GM18526 (cell line): Measurements from ENCODE around the gene KRT38.

Experiments used
- POLR2A ChIP-seq: IDR thresholded peaks from 3 replicates; pipeline ENCODE4 v1.6.1; 2011; ENCODE audit not compliant: insufficient read length; ENCODE audit errors: extremely low read depth

The KRT38 gene

DNA sequence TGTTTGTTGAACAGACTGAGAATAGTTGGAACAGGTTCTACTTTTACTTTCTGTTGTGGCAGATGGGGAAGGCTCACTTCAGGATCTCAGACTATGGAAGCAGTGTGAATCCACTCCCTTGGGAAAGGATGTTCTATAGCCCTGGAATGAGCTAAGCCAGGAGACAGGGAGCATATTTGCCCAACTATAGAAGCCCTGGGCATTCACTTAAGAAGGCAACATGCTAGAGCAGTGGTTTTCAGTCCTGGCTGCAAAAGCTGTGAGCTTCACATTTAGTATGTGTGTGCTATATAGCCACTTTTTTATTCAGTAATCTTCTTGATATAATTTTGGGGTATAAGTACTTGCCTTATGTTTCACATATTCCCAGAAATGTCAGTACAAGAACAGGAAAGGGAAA, 27.6 kb upstream of the KRT38 start:
- no peak for TF ChIP-seq POLR2A

DNA sequence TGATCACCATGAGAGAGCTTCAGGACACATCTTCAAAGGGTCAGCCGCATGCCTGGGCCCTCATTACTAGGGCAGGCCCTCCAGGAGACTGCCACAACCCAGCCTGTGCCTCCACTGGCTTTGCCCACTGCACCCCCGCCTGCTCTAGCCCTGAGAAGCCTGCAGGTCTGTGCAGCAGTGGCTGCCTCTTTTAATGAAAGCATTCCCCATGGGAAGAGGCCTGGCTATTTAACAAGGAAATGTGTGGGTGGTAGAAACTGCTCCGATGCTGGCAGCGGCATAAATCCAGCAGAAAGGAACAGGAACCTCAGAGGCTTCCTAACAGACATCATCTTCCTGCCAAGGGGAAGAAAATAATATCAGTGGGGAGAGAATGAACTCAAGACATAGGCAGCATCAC, 26.8 kb upstream of the KRT38 start:
- no peak for TF ChIP-seq POLR2A

DNA sequence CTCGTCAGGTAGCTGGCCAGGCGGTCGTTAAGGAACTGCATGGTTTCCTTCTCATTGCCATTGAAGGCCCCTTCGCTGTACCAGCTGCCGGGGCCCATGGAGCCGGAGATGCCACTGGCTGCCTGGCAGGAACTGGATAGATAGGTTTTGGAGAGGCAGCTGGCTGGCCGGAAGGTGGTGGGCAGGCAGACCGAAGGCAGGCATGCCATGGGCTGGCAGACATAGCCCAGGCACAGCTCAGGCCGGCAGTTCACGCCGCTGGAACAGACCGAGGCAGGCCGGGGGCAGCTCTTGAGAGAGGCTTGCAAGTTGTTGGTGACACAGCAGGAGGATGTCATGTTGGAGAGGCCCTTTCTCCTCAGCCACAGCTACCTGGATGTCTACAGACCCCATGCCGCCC, 26.2 kb upstream of the KRT38 start, which contains the start of gene KRT32:
KRT32 (minus strand) TSS at position 399 of the 400 bp plus-strand sequence; CDS start at position 338, 61 bp downstream.
- TF ChIP-seq POLR2A = no peak

DNA sequence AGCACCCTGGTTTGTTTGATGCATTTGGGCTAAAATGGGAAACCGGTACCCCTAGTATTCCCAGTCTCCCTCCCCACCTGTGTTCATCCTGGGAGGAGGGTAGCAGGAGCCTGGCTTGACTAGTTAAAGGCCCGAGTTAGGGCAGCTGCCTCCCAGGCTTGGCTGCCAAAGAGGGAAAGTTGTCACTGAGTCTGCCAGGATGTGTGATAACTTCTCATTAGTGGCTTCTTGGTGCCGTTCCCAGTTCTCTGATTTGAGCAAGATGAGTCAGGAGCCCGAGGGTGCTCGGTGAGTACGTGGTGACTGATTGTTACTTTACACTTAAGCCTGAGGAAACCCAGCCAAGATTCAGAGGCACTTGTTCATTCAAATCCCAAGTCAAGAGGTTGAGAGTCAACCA, 23.9 kb upstream of the KRT38 start:
- no peak for TF ChIP-seq POLR2A

DNA sequence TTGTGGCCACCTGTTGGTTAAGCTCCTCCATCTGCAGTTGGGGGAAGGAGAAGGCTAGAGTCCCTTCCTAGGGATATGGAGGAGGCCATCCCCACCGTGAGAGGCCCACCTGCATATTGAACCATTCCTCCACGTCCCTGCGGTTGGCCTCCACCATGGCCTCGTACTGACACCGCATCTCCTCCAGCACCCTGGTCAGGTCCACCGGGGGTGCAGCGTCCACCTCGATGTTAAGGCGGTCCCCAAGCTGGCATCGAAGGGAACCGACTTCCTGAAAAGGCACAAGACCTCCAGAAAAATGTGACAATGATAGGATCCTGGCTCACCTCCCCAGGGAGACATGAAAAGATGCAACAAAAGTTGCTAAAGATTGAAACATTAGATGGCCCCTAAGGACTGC, 23.4 kb upstream of the KRT38 start:
- no peak for TF ChIP-seq POLR2A

DNA sequence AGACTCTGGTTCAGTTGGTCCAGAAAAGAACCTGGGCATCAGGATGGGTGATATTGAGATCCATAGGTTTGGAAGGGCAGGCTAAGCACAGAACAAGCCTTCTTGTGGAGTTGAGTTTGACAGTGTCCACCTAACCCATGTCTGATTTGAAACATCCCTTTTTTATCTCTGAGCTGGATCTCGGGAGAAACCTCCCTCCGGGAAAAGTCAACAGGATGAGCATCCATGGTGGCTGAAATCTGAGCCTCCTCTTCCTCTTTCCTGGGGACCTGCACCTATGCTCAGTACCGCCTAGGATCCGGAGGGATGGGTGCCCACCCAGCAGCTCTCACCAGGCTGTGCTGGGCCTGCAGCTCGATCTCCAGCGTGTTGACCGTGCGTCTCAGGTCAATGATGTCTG, 23.0 kb upstream of the KRT38 start:
- TF ChIP-seq POLR2A = no peak

DNA sequence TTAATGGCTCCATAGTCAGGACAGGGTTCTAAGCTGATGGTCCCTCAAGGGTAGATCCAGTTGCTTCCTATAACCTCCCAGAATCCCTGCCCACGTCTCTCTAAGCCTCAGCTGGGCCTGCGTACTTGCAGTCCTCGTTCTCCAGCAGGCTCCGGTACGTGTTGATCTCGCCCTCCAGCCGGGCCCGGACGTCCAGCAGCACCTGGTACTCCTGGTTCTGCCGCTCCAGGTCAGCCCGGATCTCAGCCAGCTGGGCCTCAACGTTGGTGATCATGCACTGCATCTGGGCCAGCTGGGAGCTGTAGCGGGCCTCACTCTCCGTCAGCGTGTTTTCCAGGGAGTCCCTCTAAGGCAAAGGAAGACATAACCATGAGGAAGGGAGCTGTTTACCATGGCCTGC, 21.9 kb upstream of the KRT38 start:
- no peak for TF ChIP-seq POLR2A

DNA sequence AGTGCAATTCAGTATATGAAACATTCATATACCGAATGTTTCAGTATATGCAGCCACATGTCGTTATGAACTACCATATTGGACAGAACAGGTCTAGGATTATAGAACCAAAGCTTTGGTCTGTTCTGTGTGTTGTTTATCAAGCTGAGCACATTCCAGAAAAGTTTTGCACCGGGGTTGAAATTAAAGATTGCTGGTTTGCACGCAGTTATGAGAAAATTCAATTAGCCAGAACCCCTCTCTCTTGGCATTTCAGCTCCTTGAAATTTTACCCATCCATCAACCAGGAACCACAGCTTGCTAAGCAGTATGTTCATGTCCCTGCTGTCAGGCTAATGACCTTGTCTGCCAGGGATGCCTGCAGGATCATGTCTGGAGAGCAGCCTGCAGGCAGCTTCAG, 16.9 kb upstream of the KRT38 start:
- TF ChIP-seq POLR2A = no peak

DNA sequence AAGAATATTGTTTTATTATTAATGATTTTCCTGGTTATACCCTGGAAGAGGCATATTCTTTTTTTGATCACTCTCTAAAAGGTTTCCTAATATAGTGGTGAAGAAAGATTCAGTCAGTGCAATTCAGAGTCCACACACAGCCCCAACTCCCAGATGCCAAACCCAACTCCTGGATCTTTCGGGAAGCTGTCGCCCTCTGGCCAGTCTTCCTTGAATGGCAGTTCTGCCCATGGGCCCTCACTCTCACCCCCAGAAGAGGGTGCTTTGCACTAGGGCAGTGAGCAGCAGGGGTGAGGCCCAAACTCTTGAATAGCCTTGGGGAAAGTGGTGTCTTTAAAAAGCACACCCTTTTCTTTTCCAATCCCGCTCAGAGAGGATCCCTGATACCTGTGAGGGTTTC, 15.4 kb upstream of the KRT38 start:
- no peak for TF ChIP-seq POLR2A

DNA sequence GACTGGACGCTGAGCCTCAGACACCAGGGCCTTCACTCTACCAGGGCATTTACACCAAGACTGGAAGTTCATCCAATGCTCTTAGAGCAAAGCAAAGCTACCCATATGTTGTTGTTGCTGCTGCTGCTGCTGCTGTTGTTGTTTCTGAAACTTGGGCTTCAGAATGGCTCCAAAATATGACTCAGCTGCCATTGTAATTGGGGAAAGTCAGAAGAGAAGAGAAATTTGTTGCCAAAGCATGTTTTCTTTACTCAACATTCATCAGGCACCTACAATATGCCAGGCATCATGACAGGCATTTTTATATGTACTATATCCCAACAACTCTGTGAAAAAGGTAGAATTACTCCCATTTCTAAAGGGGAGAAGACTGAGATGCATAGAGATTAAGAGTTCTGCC, 14.5 kb upstream of the KRT38 start:
- no peak for TF ChIP-seq POLR2A

DNA sequence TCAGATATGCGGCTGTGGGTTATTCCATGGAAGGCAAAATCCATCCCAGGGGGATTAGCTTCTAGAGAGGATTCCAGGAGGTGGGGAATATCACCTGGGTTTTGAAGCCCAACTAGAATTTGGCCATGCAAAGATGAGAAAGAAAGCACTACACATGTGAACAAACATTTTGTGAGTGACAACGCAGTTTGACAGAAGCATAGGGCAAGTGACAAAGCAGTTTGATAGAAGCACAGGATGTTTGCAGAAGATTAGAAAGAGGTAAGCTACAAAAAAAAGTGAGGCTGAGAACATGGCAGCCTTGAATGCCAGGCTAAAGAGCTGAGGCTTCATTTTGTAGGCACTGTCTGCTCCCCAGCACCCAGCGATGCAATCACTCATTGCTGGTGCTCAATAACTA, 12.3 kb upstream of the KRT38 start:
- no peak for TF ChIP-seq POLR2A

DNA sequence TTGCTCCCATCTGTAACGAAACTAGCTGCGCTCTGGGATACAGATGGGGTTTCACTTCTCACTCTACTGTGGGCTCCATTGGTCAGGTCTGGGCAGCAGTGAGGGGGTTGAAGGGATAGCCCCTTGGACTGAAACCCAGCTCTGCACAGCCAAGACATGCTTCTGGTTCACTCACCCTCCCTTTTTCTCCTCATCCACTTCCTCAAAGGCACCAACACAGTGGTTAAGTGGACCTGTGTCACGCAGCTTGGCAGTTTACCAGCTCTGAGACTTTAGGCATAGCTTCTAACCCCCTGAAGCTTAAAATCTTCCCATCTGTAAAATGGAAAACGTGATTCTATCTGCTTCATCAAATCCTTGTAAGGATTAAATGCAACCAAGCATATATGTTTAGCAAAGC, 11.5 kb upstream of the KRT38 start:
- TF ChIP-seq POLR2A = no peak

DNA sequence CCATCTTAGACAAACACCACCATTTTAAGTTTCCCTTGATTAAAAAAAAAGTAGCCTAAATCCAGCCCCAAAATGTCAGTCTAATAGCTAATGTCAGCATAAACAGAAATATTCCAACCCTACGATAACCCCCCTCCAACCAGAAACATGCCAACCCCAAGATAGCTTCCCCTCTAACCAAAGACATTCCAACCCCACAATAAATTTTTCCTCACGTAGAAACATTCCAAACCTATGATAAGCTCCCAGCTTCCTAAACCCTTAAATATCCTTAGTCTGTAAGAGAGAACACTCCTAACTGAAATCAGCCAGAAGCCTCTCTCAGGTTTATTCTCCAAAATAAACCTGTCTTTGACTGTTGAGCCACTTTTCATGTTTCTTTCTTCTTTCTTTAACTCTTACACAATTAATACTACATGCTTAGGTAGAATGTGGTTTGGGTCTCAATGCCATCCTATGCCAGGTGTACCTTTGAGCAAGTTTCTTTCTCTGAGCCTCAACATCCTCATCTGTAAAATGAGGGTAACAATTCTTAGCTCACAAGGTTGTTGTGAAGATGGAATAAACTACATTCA, 10.5 kb upstream of the KRT38 start:
- no peak for TF ChIP-seq POLR2A

DNA sequence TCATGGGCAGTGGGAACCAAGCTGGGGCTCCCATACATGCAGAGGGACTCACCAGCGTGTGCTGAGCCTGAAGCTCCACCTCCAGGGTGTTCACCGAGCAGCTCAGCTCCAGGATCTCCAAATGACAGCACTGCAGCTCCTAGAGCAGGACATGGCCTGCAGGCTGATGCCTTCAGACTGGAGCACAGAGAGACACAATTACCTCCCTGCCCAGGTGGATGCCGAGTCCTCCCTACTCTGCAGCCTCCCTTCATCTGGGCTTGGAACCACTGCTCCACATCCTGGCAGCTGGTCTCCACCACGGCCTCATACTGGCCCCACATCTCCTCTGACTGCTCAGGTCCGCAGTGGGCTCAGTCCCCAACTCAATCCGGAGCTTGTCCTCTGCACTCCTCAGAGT, 8.2 kb upstream of the KRT38 start:
- no peak for TF ChIP-seq POLR2A

DNA sequence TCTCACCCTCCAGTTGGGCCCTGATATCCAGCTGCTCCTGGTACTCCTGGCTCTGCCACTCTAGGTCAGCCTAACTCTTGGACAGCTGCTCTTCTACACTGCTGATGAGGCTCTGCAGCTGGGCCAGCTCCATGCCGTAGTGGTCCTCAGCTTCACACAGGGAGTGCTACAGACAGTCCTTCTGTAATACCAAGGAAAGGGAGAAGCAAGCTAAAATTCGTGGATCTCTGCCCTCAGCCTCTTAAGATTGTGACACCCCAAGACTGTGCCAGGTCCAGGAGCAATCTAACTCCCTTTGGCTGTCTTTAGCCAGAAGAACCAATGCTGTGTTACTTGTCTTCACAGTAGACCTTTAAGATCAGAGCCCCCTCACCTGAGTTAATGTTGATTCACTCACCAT, 7.7 kb upstream of the KRT38 start:
- TF ChIP-seq POLR2A = no peak

DNA sequence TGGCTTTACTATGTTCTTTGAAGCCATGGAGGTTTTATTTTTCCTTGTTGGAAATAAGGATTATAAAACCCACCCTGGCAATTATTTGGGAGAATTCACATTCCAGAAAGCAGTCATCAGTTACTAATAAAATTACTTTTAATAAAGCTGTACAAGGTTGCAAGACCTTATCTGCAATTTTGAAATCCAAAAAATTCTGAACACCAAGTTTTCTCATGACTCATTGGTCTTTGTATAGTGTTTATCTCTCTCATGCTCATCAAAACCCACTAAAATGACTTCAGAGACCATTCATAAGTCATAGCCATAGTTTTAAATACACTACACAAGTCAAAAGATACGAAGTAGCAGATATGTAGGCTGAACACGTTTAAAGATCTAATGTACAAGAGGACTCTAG, 6.0 kb upstream of the KRT38 start:
- TF ChIP-seq POLR2A = no peak

DNA sequence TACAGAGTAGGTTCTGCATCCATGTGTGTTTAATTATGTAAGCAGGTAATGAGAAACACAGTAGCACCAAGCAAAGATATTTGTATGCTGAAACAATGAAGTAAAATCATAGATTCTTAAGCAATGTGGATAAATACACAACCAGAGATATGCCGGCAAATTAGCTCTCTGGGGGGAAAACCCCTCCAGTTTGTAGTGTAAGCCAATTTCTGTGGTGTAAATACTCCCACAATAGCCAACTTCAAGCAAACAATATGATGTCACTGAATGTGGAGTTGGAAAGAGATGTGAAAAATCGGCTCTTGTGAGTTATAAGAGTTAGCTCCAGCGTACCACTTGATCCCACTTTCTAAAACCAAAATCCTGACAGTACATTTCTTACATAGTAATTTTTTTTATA, 3.9 kb upstream of the KRT38 start:
- TF ChIP-seq POLR2A = no peak

DNA sequence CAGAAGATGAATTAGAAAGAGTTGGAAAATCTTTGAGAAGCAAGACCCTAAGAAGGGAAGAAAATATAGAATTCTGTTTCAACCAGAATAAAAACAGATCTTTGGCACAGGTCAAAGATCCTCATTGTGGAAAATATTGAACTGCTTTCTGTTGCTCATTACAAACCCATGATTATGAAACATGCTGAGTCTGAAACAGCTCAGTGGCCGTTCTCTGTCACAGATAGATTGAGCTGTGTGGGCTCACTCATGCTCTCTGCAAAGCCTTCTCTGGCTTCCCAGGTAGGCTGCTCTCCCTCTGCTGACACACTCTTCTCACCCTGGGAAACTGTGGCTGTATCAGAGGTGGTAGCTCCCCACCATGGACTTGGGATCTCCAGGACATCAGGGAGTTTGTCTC, 3.4 kb upstream of the KRT38 start:
- TF ChIP-seq POLR2A = no peak

DNA sequence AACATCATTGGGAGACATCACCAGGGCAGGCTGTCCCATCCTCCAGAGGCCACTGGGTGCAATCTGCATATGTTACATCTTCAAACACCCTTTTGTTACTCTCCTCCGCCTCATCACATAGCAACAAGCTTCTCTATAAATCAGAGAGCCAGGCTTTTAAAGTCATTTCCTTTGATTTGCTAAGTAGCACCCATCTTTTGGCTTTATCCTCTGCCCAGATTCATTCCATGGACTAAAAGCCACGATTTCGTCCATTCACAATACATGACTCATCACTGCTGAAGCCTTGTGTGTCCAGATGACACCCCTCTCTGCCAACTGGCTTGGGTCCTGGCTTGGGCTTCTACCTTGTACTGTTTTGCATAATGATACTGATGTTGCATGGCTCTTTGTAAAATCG, 2.0 kb upstream of the KRT38 start:
- no peak for TF ChIP-seq POLR2A

DNA sequence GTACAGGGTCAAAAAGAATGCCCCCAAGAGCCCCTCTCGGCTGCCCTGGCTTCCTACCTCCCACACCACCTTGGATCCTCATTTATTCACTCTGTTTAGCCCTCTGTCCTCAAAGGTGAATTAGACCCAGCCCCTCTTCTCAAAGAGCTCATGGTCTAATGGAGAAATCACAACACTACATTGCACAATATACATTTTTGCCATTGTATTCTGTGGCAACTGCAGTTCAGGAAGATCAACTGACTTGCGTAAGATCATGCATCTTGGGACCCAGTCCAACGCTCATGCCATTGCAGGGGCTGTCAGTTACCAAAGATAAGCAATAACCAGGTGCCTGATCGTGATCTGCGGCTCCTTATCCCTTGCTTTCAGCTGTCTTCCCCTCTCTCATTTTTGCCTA, 1.4 kb downstream of the KRT38 start:
- no peak for TF ChIP-seq POLR2A
